Measurements from ENCODE around the gene ACSM5. TPM values are rescaled to one million over a fixed set of nuclear protein-coding genes. Genes with fewer than 3 reads are reported as not detected.
"Not testable (repeated sequence)": the region's sequence is repeated elsewhere in the genome, so short reads cannot be mapped to it uniquely, and the experiment has no call there.

ACSM5 gene
- total RNA-seq, 1 donor from 2014 or later, result 2.3 TPM

DNA sequence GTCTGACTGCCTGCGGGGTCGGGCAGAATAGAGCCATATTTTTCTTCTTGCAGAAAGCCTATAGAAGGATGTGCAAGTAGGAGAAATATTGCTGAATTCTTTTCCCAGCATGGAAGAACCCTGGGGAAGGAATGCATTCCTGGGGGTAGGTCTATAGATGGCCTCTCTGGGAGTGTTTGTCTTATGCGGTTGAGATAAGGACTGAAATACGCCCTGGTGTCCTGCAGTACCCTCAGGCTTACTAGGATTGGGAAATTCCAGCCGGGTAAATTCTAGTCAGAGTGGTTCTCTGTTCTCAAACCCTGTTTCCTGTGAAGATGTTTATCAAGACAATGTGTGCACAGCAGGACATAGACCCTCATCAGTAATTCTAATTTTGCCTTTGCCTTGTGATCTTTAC lies 44.3 kb downstream of the ACSM5 start:
- not testable (repeated sequence) for DNase-seq (ENCODE audit: low spot score)

DNA sequence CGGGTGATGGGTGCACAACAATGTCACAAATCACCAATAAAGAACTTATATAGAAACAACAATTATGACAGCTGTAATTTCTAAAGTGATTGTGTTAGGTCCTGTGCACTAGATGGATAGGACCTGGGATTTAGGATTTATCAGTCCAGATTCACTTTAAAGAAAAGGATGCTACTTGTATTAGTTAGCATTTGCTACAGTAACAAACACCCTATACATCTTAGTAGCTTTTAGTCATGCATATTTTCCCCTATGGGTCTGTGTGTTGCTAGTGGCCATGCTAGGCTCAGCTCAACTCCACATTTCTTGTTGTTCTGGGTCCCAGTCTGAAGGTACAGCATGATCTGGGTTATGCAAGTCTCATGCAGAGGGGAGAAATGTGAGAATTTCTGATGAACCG lies 49.9 kb downstream of the ACSM5 start:
- DNase-seq (ENCODE audit: low spot score), result not testable (repeated sequence)

DNA sequence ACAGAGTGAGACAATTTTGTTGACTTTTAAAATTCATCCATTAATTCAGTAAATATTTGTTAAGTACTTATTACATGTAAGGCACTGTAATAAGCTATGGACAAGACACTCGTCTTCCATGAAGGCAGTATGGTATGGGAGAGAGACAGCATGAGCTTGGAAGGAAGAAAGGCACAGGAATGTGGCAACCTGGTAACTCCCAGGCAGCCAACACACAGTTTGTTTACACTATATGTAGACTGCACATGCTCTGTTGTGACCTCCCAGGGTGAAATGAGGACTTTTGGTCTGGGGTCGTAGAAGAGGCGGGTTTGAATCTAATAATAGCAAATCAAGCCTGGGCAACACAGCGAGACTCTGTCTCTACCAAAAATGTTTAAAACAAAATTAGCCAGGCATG lies 51.0 kb downstream of the ACSM5 start:
- not testable (repeated sequence) for DNase-seq (ENCODE audit: low spot score)

DNA sequence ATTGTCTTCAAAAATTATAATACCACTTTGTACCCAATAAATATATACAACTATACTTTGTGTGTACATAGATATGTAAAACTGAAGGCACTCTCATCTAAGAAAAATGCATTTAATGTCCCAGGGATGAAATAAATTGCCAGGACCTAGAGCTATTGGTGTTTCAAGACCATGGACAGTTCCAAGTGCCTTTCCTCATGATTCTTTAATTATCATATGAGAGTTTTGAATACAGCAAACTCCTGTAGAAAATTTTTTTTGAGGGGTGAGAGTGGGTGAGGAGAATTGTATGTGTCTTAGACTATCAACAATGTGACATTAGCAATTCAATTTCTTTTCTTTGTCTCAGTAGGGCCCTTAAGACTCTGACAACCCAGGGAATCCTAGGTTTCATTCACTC lies 59.6 kb downstream of the ACSM5 start:
- not testable (repeated sequence) for DNase-seq (ENCODE audit: low spot score)

DNA sequence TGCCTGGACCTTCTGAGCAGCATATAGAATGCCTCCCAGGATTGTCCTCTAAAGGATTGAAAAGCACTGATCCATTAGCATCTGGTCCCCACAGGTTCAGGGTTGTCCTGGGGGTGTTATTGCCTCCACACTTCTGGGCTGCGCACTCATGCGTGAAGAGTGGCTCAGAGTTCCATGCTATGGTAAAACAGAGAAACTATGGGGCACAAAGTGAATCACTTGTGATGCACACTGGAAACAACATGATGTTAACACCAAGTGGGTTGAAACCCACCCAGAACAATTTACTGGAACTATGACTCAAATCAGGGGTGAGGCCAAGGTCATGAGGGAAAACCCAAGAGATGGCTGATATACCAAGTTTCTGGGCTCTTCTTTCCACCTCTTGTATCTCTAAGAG lies 60.6 kb downstream of the ACSM5 start:
- not testable (repeated sequence) for DNase-seq (ENCODE audit: low spot score)

DNA sequence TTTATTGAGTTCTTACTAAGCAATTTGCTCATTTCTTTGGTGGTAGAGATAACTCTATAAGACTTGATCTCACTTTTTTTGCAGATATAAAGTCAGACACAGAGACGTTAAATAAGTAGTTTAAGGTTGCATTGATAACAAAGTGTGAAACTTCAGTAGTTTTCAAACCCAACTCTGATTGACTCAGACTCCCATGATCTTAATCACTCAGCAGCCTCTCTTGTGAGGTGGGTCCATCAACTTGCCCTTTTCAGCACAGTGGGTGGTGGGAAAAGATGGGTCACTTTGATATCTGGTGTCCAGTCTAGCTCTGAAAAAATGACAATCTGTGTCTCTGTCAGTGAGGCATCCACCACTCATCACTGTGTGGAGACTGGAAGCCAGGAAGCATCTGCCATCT lies 61.4 kb downstream of the ACSM5 start:
- not testable (repeated sequence) for DNase-seq (ENCODE audit: low spot score)

DNA sequence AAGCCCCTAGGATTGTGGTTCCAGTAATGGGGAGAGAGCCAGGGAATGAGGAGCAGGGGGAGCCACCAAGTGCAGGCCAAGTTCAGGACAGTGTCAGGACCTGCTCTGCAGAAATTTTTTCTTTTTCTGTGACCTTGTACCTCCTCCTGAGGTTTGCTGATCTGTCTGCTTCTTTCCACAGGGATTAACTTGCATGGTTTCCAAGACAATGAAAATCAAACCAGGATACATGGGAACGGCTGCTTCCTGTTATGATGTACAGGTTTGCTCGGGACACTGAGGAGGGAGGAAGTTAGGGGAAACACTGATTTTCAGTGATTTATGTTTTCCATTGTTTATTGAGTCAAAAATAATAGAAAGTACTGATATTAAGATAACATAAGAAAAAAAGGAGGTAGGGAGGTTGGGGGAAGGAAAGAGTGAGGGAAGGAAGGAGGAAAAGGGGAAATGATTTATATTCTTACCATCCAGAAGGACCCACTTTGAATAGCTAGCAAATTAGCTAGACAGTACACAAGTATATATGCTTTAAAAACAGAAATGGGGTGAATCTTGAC lies 67.9 kb downstream of the ACSM5 start:
- not testable (repeated sequence) for DNase-seq (ENCODE audit: low spot score)

DNA sequence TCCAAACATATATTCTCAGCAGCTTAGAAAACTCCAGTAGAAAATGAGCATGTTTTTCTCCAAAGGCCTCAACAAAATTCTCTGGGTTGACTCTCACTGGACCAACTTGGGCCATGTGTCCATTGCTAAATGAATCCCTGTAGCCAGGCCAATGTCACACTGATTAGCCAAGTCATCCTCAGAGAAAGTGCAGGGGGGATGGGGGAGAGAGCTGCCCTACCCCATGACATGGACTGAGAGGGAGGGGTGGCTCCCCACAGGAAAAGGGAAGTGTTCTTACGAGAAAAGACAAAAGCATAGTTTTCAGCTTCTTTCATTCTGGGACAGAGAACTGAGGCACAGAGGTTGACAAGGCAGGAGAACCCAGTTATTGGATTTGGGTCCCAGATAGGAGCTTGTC lies 74.7 kb downstream of the ACSM5 start:
- DNase-seq (ENCODE audit: low spot score), result not testable (repeated sequence)

DNA sequence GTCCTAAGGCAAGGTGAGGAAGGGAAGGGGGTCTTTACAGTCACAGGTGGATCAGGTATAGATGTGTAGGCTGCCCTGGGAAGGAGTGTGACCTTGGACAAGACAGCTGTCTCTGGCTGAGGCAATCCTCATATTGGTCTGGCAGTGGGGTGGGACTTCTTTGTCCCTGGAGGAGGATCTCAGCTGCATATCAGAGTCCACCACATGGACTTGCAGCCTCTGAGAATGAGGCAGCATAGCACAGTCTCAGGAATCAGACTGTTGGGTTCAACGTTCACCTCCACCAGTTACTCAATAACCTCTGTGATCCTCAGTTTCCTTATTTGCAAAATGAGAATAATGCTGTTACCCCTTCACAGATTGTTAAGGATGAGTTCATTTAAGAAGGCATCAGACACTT lies 75.4 kb downstream of the ACSM5 start:
- no peak for DNase-seq (ENCODE audit: low spot score)

DNA sequence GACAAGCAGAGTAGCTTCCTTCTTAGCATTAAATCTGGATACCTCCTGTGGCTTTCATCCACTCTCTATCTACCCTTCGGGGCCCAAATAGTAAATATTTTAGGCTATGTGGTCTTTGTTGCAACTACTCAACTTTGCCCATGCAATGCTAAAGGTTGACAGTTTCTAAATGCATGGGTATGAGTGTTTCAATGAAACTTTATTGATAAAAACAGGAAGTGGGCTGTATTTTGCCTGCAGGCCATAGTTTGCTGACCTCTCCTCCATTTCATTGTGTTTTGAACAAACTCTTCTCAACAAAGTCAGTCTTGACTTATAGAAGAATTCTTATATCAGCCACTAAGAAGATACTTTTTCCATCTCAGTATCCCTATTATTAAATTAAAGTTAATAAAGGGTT lies 76.1 kb downstream of the ACSM5 start:
- DNase-seq (ENCODE audit: low spot score), result no peak

Other genes with a start within 250 kb of the ACSM5 start
- 0.49 TPM for gene GP2, start 82.0 kb upstream of the ACSM5 start, total RNA-seq
- gene UMOD, start 56.8 kb upstream of the ACSM5 start, total RNA-seq, result not detected
- not detected for gene PDILT, start 4.8 kb upstream of the ACSM5 start, total RNA-seq
- gene ACSM2A, start 42.0 kb downstream of the ACSM5 start, total RNA-seq, result not detected
- gene ACSM2B, start 166.8 kb downstream of the ACSM5 start, total RNA-seq, result not detected